ENCODE measurements around the gene ATP2C2.

- TF ChIP-seq CTCF (IDR thresholded peaks at IDR 0.05), result no peak
- no peak for TF ChIP-seq EP300 (IDR thresholded peaks at IDR 0.05)
Measured at GRCh38 chr16:84483882-84484565, 115.7 kb downstream of the ATP2C2 start.
